ENCODE measurements around the gene GSTA3.

DNA sequence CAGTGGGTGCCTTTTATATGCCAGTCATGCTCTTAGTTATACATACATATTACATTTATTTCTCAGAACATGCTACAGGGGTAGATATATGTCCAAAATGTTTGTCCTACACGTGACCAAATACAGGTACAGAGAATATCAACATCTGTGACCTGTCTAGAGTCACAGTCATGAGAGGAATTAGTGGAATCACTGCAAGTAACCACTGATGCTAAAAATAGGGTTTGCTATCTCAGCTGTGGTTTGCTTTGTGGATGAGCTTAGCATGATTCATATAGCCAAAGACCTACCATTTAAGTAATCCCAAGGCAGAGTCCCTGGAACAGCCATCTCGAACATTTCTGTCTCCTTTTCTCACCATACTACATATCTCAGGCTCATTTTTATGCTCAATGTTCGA, 32.3 kb downstream of the GSTA3 start:
- TF ChIP-seq YY1 (IDR thresholded peaks at IDR 0.05; ENCODE audit: insufficient read depth, insufficient read length): no peak
- TF ChIP-seq SUZ12 (IDR thresholded peaks at IDR 0.05; ENCODE audit: extremely low read depth, insufficient read depth, insufficient read length): no peak
